ENCODE data around the gene BRIX1. TPM values are rescaled to one million over a fixed set of nuclear protein-coding genes. Genes with fewer than 3 reads are reported as not detected.

The BRIX1 gene, protein sequence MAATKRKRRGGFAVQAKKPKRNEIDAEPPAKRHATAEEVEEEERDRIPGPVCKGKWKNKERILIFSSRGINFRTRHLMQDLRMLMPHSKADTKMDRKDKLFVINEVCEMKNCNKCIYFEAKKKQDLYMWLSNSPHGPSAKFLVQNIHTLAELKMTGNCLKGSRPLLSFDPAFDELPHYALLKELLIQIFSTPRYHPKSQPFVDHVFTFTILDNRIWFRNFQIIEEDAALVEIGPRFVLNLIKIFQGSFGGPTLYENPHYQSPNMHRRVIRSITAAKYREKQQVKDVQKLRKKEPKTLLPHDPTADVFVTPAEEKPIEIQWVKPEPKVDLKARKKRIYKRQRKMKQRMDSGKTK
- total RNA-seq, result 18.7 and 20.2 TPM in 2 replicates
- long read RNA-seq, transcript BRIX1-201 (10 exons, 1,926 nt), result major isoform, 106 of 117 reads
- long read RNA-seq, partial matches to known transcripts, result 0 of 117 reads
- long read RNA-seq, other reads (novel, unspliced or antisense), result 8 of 117 reads

DNA sequence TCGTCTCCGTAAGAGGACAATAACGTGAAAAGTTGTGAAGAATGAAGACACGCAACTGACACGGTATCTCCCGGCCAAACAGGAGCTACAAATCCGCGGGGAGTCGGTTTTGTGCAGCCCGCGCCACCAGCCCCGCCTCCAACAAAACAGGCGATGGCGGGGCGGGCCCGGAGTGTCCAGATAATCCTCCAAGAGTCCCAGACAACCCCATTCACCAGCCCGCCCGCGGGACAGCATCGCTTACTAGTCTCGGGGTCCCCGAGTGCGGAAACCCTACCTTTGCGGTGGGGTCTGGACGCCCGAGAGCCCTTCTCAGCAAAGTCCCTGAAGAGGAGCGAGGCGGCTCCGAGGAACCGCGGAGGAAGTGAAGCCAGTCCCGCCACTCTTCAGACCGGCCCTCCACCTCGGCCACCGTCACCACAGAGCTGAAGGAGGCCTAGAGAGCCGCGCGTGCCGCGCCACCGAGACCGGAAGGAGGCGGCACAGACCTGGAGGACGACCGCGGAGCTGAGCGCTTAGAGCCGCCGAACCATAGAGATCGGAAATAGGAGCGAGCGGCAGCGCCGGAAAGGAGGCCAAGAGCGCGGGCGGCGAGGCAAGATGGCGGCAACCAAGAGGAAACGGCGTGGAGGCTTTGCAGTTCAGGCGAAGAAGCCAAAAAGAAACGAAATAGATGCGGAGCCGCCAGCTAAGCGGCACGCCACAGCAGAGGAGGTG is at the start of gene BRIX1, which contains the start of gene RAD1:
TSS of gene BRIX1 (plus strand) at position 573 of the 717 bp plus-strand sequence. CDS start at position 601, 28 bp downstream.
TSS of gene RAD1 (minus strand) at position 366 of the 717 bp plus-strand sequence. CDS start 612 bp downstream, outside the sequence.
- DNase-seq (ENCODE audit: extremely low spot score, unreplicated experiment), result peak; percentile 98
- no peaks in the 10 kb centered on the region for H3K9me3 Mint-ChIP-seq (ENCODE audit: unreplicated experiment)
- TF ChIP-seq, protein P1, sequence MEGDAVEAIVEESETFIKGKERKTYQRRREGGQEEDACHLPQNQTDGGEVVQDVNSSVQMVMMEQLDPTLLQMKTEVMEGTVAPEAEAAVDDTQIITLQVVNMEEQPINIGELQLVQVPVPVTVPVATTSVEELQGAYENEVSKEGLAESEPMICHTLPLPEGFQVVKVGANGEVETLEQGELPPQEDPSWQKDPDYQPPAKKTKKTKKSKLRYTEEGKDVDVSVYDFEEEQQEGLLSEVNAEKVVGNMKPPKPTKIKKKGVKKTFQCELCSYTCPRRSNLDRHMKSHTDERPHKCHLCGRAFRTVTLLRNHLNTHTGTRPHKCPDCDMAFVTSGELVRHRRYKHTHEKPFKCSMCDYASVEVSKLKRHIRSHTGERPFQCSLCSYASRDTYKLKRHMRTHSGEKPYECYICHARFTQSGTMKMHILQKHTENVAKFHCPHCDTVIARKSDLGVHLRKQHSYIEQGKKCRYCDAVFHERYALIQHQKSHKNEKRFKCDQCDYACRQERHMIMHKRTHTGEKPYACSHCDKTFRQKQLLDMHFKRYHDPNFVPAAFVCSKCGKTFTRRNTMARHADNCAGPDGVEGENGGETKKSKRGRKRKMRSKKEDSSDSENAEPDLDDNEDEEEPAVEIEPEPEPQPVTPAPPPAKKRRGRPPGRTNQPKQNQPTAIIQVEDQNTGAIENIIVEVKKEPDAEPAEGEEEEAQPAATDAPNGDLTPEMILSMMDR (IDR thresholded peaks at IDR 0.05), result peak; percentile 18
- peak within 1 kb of the TSS; percentile 34 for H3K27ac Mint-ChIP-seq (ENCODE audit: unreplicated experiment)
- H3K27me3 Mint-ChIP-seq (ENCODE audit: unreplicated experiment), result no peaks in the 10 kb centered on the region
- H3K36me3 Mint-ChIP-seq (ENCODE audit: unreplicated experiment), result peaks cover 17% of the 10 kb centered on the region
- peaks cover 32% of the 10 kb centered on the region for H3K4me1 Mint-ChIP-seq (ENCODE audit: unreplicated experiment)
- peak within 1 kb of the TSS; percentile 66 for H3K4me3 Mint-ChIP-seq (ENCODE audit: unreplicated experiment)

DNA sequence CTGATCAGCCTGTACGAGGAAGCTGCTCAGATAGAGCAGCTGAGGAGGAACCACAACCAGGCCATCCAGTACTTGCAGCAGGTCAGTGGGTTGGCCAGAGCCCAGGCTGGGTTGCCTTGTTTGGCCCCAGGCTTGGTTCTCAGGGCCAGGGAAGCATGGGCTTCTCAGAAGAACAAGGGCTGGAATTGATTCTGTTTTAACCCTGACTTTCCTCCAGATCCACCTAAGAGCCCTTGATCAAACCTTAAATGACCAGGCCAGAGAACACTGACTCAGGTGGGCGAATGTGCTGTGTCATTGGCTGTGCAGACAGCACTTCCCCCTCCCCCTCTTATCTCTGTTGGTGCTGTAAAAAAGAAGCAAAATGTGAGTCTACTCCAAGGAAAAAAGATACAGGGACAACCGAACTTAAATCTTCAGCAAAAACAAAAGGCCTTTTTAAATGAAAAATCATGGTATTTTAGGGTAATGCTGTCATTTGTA is 48.5 kb upstream of the BRIX1 start:
- no peak for DNase-seq (ENCODE audit: extremely low spot score, unreplicated experiment)
- Mint-ChIP-seq H3K27me3 (ENCODE audit: unreplicated experiment) (no peaks in the 10 kb centered on the region), H3K36me3 (ENCODE audit: unreplicated experiment) (no peaks in the 10 kb centered on the region), H3K9me3 (ENCODE audit: unreplicated experiment) (no peaks in the 10 kb centered on the region), H3K27ac (ENCODE audit: unreplicated experiment) (no peak overlapping the region), H3K4me1 (ENCODE audit: unreplicated experiment) (peaks cover 12% of the 10 kb centered on the region), H3K4me3 (ENCODE audit: unreplicated experiment) (no peak overlapping the region)
- TF ChIP-seq, protein P1 (IDR thresholded peaks at IDR 0.05), result no peak

DNA sequence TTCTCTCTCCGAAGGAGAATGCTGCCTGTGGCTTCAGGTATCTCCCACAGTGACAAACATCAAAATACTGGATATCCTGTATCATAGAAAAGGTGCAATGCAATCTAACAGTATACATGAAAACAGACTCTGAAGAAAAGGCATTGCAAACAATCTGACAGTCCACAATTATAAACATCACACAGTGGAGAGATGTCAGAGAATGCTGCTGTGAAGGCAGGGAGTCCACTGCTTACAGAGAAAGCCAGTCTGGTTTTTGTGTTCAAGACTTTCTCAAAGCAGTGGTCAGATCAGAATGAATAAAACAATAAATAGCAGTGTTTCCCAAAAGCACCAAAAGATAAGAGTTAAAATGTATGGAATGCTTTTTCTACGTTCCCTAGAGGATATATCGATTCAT is 47.9 kb upstream of the BRIX1 start:
- no peak overlapping the region for H3K27ac Mint-ChIP-seq (ENCODE audit: unreplicated experiment)

DNA sequence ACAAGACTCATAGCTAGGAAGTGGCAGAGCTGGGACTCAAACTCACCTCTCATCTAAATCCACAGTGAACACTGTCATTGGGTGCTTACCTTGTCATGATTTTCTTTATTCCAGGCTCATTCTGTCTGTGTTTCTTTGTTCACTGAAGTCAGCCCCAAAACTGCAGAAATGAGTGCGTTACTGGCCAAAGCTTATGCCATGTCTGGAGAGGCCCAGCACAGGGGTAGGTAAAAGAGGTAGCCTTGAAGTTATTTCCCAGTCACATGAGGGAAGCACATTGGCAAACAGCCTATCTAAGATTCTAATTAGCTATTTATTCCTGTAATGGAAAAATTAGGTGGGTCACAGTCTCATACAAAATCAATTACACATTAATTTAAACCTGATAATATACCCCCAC is 46.7 kb upstream of the BRIX1 start:
- H3K4me1 Mint-ChIP-seq (ENCODE audit: unreplicated experiment), result peaks cover 8% of the 10 kb centered on the region
- TF ChIP-seq, protein P1 (IDR thresholded peaks at IDR 0.05), result no peak
- DNase-seq (ENCODE audit: extremely low spot score, unreplicated experiment), result no peak
- H3K9me3 Mint-ChIP-seq (ENCODE audit: unreplicated experiment), result no peaks in the 10 kb centered on the region
- H3K4me3 Mint-ChIP-seq (ENCODE audit: unreplicated experiment), result no peak overlapping the region
- H3K36me3 Mint-ChIP-seq (ENCODE audit: unreplicated experiment), result no peaks in the 10 kb centered on the region
- H3K27ac Mint-ChIP-seq (ENCODE audit: unreplicated experiment), result no peak overlapping the region
- no peaks in the 10 kb centered on the region for H3K27me3 Mint-ChIP-seq (ENCODE audit: unreplicated experiment)

More for the DNA sequence above, 47.9 kb upstream of the BRIX1 start:
- TF ChIP-seq, protein P1 (IDR thresholded peaks at IDR 0.05), result no peak
- no peak for DNase-seq (ENCODE audit: extremely low spot score, unreplicated experiment)
- H3K4me3 Mint-ChIP-seq (ENCODE audit: unreplicated experiment), result no peak overlapping the region
- no peaks in the 10 kb centered on the region for H3K27me3 Mint-ChIP-seq (ENCODE audit: unreplicated experiment)
- H3K9me3 Mint-ChIP-seq (ENCODE audit: unreplicated experiment), result no peaks in the 10 kb centered on the region
- H3K36me3 Mint-ChIP-seq (ENCODE audit: unreplicated experiment), result no peaks in the 10 kb centered on the region
- H3K4me1 Mint-ChIP-seq (ENCODE audit: unreplicated experiment), result peaks cover 12% of the 10 kb centered on the region
